ENCODE measurements around the gene ALDH1L1. TPM values are rescaled to one million over a fixed set of nuclear protein-coding genes. Genes with fewer than 3 reads are reported as not detected.

ALDH1L1 gene
- total and polyA plus RNA-seq, 7 experiments from 2014 or later = not detected

DNA sequence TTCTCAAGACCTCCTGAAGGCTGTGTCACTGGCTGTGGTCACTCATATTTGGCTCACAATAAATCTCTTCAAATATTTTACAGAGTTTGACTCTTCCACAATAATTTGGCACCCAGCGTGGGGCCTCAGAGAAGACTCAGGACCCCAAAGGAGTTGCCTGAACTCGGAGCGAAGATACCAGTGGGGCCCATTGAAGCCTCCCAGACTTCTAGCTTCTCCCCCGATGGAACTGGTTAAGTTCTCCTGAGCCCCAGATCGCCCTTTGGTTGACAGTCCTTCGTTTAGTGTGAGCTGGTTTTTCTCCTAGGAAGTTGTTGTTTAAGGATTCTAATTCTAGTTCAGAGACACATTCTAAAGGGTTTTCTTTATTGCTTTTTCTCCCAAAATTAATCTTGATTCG lies 95.1 kb downstream of the ALDH1L1 start:
- Histone ChIP-seq H3K4me1 (ENCODE audit: control insufficient read depth in 2 of 2, insufficient read depth in 2 of 2, low read length in 2 of 2) (peaks cover 0 to 16% of the 10 kb centered on the region in 2 donors), H3K36me3 (ENCODE audit: control insufficient read depth in 2 of 3, insufficient read depth in 3 of 3, low read length in 3 of 3) (no peaks in the 10 kb centered on the region), H3K27me3 (ENCODE audit: control insufficient read depth in 2 of 2, insufficient read depth in 2 of 2, low read length in 2 of 2) (no peaks in the 10 kb centered on the region), H3K27ac (ENCODE audit: low read depth, low read length) (no peak overlapping the region), H3K4me3 (ENCODE audit: low read length) (no peak overlapping the region), H3K9me3 (ENCODE audit: control insufficient read depth in 2 of 3, low read length in 3 of 3) (no peaks in the 10 kb centered on the region)
- DNase-seq = no peak
- peak overlapping the region; percentile 54 to 88 (median 80) for H3K4me3 Mint-ChIP-seq
- peaks cover 0 to 8% (median 0%) of the 10 kb centered on the region in 5 donors for H3K36me3 Mint-ChIP-seq
- ATAC-seq = no peak
- intact Hi-C loops (cut with micrococcal nuclease) = loop anchor here (2.0 to 10.0 kb wide), 5 partner anchors 272 to 1590 kb away; partner anchors contain the start of genes KLF15 (in 2 of the 2), ABTB1 (in 1 of the 2), MCM2 (in 1 of the 2) and TPRA1 (in 1 of the 2)
- peaks cover 0 to 6% (median 0%) of the 10 kb centered on the region in 11 donors for H3K9me3 Mint-ChIP-seq
- CTCF ChIA-PET = no interaction called here
- POLR2A ChIA-PET = no interaction called here
- H3K27ac Mint-ChIP-seq = peak overlapping the region; percentile 6 to 88 (median 75)
- peaks cover 10 to 27% (median 20%) of the 10 kb centered on the region in 7 donors for H3K4me1 Mint-ChIP-seq
- H3K27me3 Mint-ChIP-seq = peaks cover 0 to 4% (median 0%) of the 10 kb centered on the region in 5 donors

DNA sequence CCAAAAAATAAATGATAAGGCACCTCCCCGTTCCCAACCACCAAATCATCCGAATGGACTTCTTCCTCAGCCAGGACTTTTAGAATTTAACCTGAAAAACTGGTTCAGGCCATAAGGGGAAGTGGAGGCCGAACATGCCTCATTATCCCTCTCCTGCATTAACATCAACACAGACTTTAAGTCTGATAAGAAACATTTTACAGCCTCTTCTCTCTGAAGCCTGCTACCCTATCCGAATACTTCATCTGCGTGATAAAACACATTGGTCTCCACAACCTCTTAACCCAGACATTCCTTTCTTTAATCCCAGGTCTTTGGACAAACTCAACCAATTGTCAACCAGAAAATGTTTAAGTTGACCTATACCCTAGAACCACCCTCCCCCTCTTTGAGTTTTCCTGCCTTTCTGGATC lies 95.6 kb downstream of the ALDH1L1 start:
- H3K4me3 ChIP-seq (ENCODE audit: low read length) = no peak overlapping the region
- H3K27me3 Mint-ChIP-seq = peaks cover 0 to 4% (median 0%) of the 10 kb centered on the region in 5 donors
- H3K4me1 ChIP-seq (ENCODE audit: control insufficient read depth in 2 of 2, insufficient read depth in 2 of 2, low read length in 2 of 2) = peaks cover 0 to 16% of the 10 kb centered on the region in 2 donors
- H3K27ac ChIP-seq (ENCODE audit: low read depth, low read length) = peak overlapping the region; percentile 40
- CTCF ChIA-PET = no interaction called here
- peak overlapping the region; percentile 61 to 88 (median 82) for H3K27ac Mint-ChIP-seq
- peaks cover 10 to 27% (median 20%) of the 10 kb centered on the region in 7 donors for H3K4me1 Mint-ChIP-seq
- ATAC-seq (no peak), DNase-seq (no peak)
- no peaks in the 10 kb centered on the region for H3K9me3 ChIP-seq (ENCODE audit: control insufficient read depth in 2 of 3, low read length in 3 of 3)
- H3K36me3 ChIP-seq (ENCODE audit: control insufficient read depth in 2 of 3, insufficient read depth in 3 of 3, low read length in 3 of 3) = no peaks in the 10 kb centered on the region
- intact Hi-C loops (cut with micrococcal nuclease) = loop anchor here (1.0 to 10.0 kb wide), 13 partner anchors 94 to 1590 kb away; partner anchors contain the start of genes KLF15 (in 2 of the 2), UMPS (in 2 of the 2), ABTB1 (in 1 of the 2) and MCM2 (in 1 of the 2)
- H3K36me3 Mint-ChIP-seq = peaks cover 0 to 9% (median 0%) of the 10 kb centered on the region in 5 donors
- POLR2A ChIA-PET = interaction anchor here (0.6 to 1.2 kb wide), 3 partner anchors 94 to 168 kb away, joined by 3 to 7 read pairs (median 3); no protein-coding TSS in a partner anchor
- no peaks in the 10 kb centered on the region for H3K27me3 ChIP-seq (ENCODE audit: control insufficient read depth in 2 of 2, insufficient read depth in 2 of 2, low read length in 2 of 2)
- peaks cover 0 to 6% (median 0%) of the 10 kb centered on the region in 11 donors for H3K9me3 Mint-ChIP-seq
- H3K4me3 Mint-ChIP-seq = peak overlapping the region; percentile 54 to 88 (median 80)

DNA sequence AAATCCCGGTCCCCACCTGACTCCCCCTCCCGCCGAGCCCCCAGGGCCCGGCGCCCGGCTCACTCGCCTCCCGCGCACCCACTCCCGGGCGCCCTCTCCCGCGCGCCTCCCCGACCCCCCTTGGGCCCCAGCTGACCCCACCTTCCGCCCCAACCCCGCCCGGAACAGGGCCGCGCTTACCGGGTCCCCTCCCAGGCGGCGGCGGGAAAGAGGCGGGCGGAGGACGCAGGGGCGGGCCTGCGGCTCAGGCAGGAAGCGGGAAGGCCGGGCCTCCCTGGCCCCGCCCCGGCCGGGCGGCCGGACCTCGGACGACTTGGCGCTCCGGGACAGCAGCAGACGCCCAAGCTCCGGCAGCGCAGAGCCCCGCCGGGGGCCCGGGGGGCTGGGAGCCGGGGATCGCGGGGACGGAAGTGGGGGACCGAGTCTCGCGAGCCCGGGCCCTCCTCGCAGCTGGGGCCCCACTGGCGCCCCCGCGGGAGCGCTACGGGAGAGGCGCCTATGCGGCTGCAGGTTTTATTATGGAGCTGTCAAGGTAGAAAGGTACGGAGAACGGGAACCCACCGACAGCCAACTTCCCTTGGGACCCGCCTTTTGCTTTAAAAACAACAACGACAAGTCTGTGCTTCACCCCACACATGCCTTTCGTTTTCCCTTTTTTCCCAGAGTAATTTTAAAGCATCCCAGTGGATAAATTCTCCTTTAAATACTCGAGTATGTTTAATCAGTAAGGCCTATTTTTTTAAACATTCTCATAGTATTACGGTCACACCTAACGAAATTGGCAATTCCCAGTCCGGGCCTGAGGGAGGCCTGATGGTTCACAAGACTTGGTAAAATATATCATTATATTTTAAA lies 96.2 kb downstream of the ALDH1L1 start, which contains the start of gene SLC41A3:
SLC41A3 (minus strand) TSS at position 212 of the 855 bp plus-strand sequence. CDS start 15,905 bp downstream, outside the sequence.
- ChIA-PET POLR2A (interaction anchor here (0.6 to 1.2 kb wide), 3 partner anchors 94 to 167 kb away, joined by 3 to 7 read pairs (median 3); no protein-coding TSS in a partner anchor), CTCF (interaction anchor here (0.7 kb wide), 1 partner anchor 185 kb away, joined by 3 read pairs; no protein-coding TSS in a partner anchor)
- peak within 1 kb of the TSS; percentile 82 to 94 (median 91) for H3K4me3 Mint-ChIP-seq
- Histone ChIP-seq H3K27me3 (ENCODE audit: control insufficient read depth in 2 of 2, insufficient read depth in 2 of 2, low read length in 2 of 2) (no peaks in the 10 kb centered on the region), H3K4me1 (ENCODE audit: control insufficient read depth in 2 of 2, insufficient read depth in 2 of 2, low read length in 2 of 2) (peaks cover 0 to 16% of the 10 kb centered on the region in 2 donors), H3K4me3 (ENCODE audit: low read length) (peak within 1 kb of the TSS; percentile 73), H3K9me3 (ENCODE audit: control insufficient read depth in 2 of 3, low read length in 3 of 3) (no peaks in the 10 kb centered on the region), H3K36me3 (ENCODE audit: control insufficient read depth in 2 of 3, insufficient read depth in 3 of 3, low read length in 3 of 3) (no peaks in the 10 kb centered on the region), H3K27ac (ENCODE audit: low read depth, low read length) (peak within 1 kb of the TSS; percentile 91)
- peaks cover 0 to 11% (median 0%) of the 10 kb centered on the region in 5 donors for H3K36me3 Mint-ChIP-seq
- peak within 1 kb of the TSS; percentile 87 to 96 (median 91) for H3K27ac Mint-ChIP-seq
- intact Hi-C loops (cut with micrococcal nuclease) = loop anchor here (1.0 to 10.0 kb wide), 15 partner anchors 94 to 1591 kb away; partner anchors contain the start of genes KLF15 (in 2 of the 2), UMPS (in 2 of the 2), ABTB1 (in 1 of the 2) and MCM2 (in 1 of the 2)
- H3K9me3 Mint-ChIP-seq = peaks cover 0 to 5% (median 0%) of the 10 kb centered on the region in 11 donors
- peaks cover 11 to 27% (median 20%) of the 10 kb centered on the region in 7 donors for H3K4me1 Mint-ChIP-seq
- ATAC-seq = peak; percentile 95
- peaks cover 0 to 4% (median 0%) of the 10 kb centered on the region in 5 donors for H3K27me3 Mint-ChIP-seq
- DNase-seq = peak; percentile 73 to 94 (median 84)

DNA sequence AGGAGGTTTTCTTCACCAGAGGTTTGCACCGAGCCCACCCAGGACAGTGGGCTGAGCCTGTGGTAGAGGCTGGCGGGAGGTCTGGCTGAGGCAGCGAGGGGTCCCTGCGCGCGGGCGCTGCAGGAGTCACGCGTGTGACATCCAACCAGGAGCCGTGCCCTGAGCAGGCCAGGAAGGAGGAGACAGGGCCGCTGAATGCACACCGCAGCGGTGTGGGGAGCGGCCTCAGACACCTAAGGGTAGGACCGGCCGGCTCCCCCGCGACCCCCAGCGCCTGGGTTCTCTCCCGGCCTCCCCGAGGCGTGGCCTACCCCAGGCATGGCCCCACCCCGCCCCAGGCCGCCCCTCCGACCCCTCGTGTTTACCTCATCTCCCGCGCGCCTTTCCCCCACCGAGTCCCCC lies 96.9 kb downstream of the ALDH1L1 start:
- CTCF ChIA-PET = interaction anchor here (0.7 kb wide), 1 partner anchor 186 kb away, joined by 3 read pairs; no protein-coding TSS in a partner anchor
- peaks cover 0 to 4% (median 0%) of the 10 kb centered on the region in 5 donors for H3K27me3 Mint-ChIP-seq
- H3K36me3 Mint-ChIP-seq = peaks cover 0 to 11% (median 0%) of the 10 kb centered on the region in 5 donors
- POLR2A ChIA-PET = interaction anchor here (1.2 kb wide), 1 partner anchor 93 kb away, joined by 7 read pairs; no protein-coding TSS in a partner anchor
- no peaks in the 10 kb centered on the region for H3K9me3 ChIP-seq (ENCODE audit: control insufficient read depth in 2 of 3, low read length in 3 of 3)
- peak in 3 of 9 donors; percentile 10 to 61 (median 41) for DNase-seq
- intact Hi-C loops (cut with micrococcal nuclease) = loop anchor here (1.0 to 10.0 kb wide), 10 partner anchors 111 to 1591 kb away; partner anchors contain the start of genes UMPS (in 2 of the 2), ABTB1 (in 1 of the 2), MCM2 (in 1 of the 2) and OSBPL11 (in 1 of the 2)
- H3K27ac ChIP-seq (ENCODE audit: low read depth, low read length) = peak overlapping the region; percentile 91
- H3K27ac Mint-ChIP-seq = peak overlapping the region; percentile 62 to 96 (median 89)
- H3K9me3 Mint-ChIP-seq = peaks cover 0 to 5% (median 0%) of the 10 kb centered on the region in 11 donors
- H3K27me3 ChIP-seq (ENCODE audit: control insufficient read depth in 2 of 2, insufficient read depth in 2 of 2, low read length in 2 of 2) = no peaks in the 10 kb centered on the region
- H3K4me3 Mint-ChIP-seq = peak overlapping the region; percentile 82 to 94 (median 91)
- peak overlapping the region; percentile 73 for H3K4me3 ChIP-seq (ENCODE audit: low read length)
- peak; percentile 49 for ATAC-seq
- no peaks in the 10 kb centered on the region for H3K36me3 ChIP-seq (ENCODE audit: control insufficient read depth in 2 of 3, insufficient read depth in 3 of 3, low read length in 3 of 3)
- H3K4me1 ChIP-seq (ENCODE audit: control insufficient read depth in 2 of 2, insufficient read depth in 2 of 2, low read length in 2 of 2) = peaks cover 0 to 16% of the 10 kb centered on the region in 2 donors
- peaks cover 11 to 27% (median 20%) of the 10 kb centered on the region in 7 donors for H3K4me1 Mint-ChIP-seq

DNA sequence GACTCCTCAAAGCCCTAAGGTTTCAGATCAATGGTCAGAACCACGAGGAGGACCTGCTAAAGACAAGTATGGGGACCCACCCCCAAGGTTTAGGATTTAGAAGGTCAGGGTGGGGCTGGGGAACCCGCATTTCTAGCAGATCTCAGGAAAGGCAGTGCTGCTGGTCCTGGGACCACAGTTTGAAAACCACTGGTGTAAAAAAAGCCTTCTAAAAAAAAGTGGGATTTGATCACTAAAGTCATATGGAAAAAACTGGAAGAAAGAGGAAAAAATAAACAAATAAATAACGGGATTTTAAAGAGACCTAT lies 97.3 kb downstream of the ALDH1L1 start:
- no peak for ATAC-seq
- Histone ChIP-seq H3K4me3 (ENCODE audit: low read length) (peak overlapping the region; percentile 73), H3K27ac (ENCODE audit: low read depth, low read length) (peak overlapping the region; percentile 91), H3K27me3 (ENCODE audit: control insufficient read depth in 2 of 2, insufficient read depth in 2 of 2, low read length in 2 of 2) (no peaks in the 10 kb centered on the region), H3K9me3 (ENCODE audit: control insufficient read depth in 2 of 3, low read length in 3 of 3) (no peaks in the 10 kb centered on the region), H3K36me3 (ENCODE audit: control insufficient read depth in 2 of 3, insufficient read depth in 3 of 3, low read length in 3 of 3) (no peaks in the 10 kb centered on the region), H3K4me1 (ENCODE audit: control insufficient read depth in 2 of 2, insufficient read depth in 2 of 2, low read length in 2 of 2) (peaks cover 0 to 16% of the 10 kb centered on the region in 2 donors)
- H3K4me1 Mint-ChIP-seq = peaks cover 12 to 27% (median 20%) of the 10 kb centered on the region in 7 donors
- peaks cover 0 to 4% (median 0%) of the 10 kb centered on the region in 5 donors for H3K27me3 Mint-ChIP-seq
- H3K4me3 Mint-ChIP-seq = peak overlapping the region; percentile 82 to 94 (median 91)
- no peak for DNase-seq
- H3K9me3 Mint-ChIP-seq = peaks cover 0 to 5% (median 0%) of the 10 kb centered on the region in 11 donors
- H3K27ac Mint-ChIP-seq = peak overlapping the region; percentile 87 to 96 (median 91)
- peaks cover 0 to 11% (median 0%) of the 10 kb centered on the region in 5 donors for H3K36me3 Mint-ChIP-seq
- ChIA-PET POLR2A (no interaction called here), CTCF (no interaction called here)
- intact Hi-C loops (cut with micrococcal nuclease) = loop anchor here (1.0 to 10.0 kb wide), 10 partner anchors 111 to 1592 kb away; partner anchors contain the start of genes UMPS (in 2 of the 2), ABTB1 (in 1 of the 2), MCM2 (in 1 of the 2) and OSBPL11 (in 1 of the 2)

All from naive thymus-derived CD4-positive, alpha-beta T cell (primary cell).